GM12878 (cell line): ENCODE results near the gene GCC2. TPM values are rescaled to one million over a fixed set of nuclear protein-coding genes. Genes with fewer than 3 reads are reported as not detected.
A peak's percentile ranks its signal among the peaks of the same experiment; 100 is the strongest.

Experiments
- ASH2L ChIP-seq: fragments of 300-600, 200-600 bp; sonication (generic); IDR thresholded peaks from 2 replicates; pipeline ENCODE4 v1.6.1; 2017; ENCODE audit warnings: low read depth, mild to moderate bottlenecking, borderline replicate concordance
- ATF7 ChIP-seq: fragments of 450-650 bp; IDR thresholded peaks from 2 replicates; pipeline ENCODE4 v1.6.1; 2016; ENCODE audit warnings: low read depth, mild to moderate bottlenecking
- BCLAF1 ChIP-seq: fragments of 450-650 bp; IDR thresholded peaks from 2 replicates; pipeline ENCODE4 v1.6.1; 2017; ENCODE audit warnings: antibody characterized with exemption, mild to moderate bottlenecking, moderate library complexity
- CHD4 ChIP-seq: fragments of 200-600 bp; sonication (generic); IDR thresholded peaks from 2 replicates; pipeline ENCODE4 v1.6.1; 2016; ENCODE audit warnings: mild to moderate bottlenecking
- CUX1 ChIP-seq: IDR thresholded peaks from 2 replicates; pipeline ENCODE4 v1.6.1; 2012; ENCODE audit warnings: improper control_type of control experiment, low read depth, low read length; ENCODE audit not compliant: insufficient replicate concordance
- DPF2 ChIP-seq: fragments of 450-650 bp; IDR thresholded peaks from 2 replicates; pipeline ENCODE4 v1.6.1; 2017; ENCODE audit warnings: mild to moderate bottlenecking
- FOXK2 ChIP-seq: fragments of 450-650 bp; IDR thresholded peaks from 2 replicates; pipeline ENCODE4 v1.6.1; 2017; ENCODE audit warnings: mild to moderate bottlenecking, moderate library complexity
- HDGF ChIP-seq: fragments of 450-650 bp; IDR thresholded peaks from 2 replicates; pipeline ENCODE4 v1.6.1; 2016; ENCODE audit warnings: antibody characterized with exemption
- MXI1 ChIP-seq: fragments of 150-350 bp; IDR thresholded peaks from 2 replicates; pipeline ENCODE4 v1.6.1; 2011; ENCODE audit warnings: low read depth, mild to moderate bottlenecking, inconsistent platforms, low read length, improper control_type of control experiment
- NBN ChIP-seq: fragments of 450-650 bp; IDR thresholded peaks from 2 replicates; pipeline ENCODE4 v1.6.1; 2016
- NFIC ChIP-seq: IDR thresholded peaks from 2 replicates; pipeline ENCODE4 v1.6.1; 2012; ENCODE audit warnings: low read depth, mild to moderate bottlenecking, inconsistent platforms, low read length, moderate library complexity
- PAX8 ChIP-seq: fragments of 450-650 bp; IDR thresholded peaks from 2 replicates; pipeline ENCODE4 v1.6.1; 2017; ENCODE audit warnings: mild to moderate bottlenecking, moderate library complexity
- SMAD1 ChIP-seq: fragments of 450-650 bp; IDR thresholded peaks from 2 replicates; pipeline ENCODE4 v1.6.1; 2018; ENCODE audit warnings: mild to moderate bottlenecking, low read depth; ENCODE audit not compliant: partially characterized antibody
- STAT3 ChIP-seq: IDR thresholded peaks from 2 replicates; pipeline ENCODE4 v1.6.1; 2011; ENCODE audit warnings: low read depth, low read length, improper control_type of control experiment
- SUZ12 ChIP-seq: fragments of 200-600 bp; sonication (generic); IDR thresholded peaks from one replicate; pipeline ENCODE4 v1.6.1; 2018; ENCODE audit warnings: antibody characterized with exemption, mild to moderate bottlenecking; ENCODE audit not compliant: unreplicated experiment
- TCF12 ChIP-seq: IDR thresholded peaks from 2 replicates; pipeline ENCODE4 v1.6.1; 2011; ENCODE audit warnings: low read depth, mild to moderate bottlenecking, low read length
- WRNIP1 ChIP-seq: IDR thresholded peaks from 2 replicates; pipeline ENCODE4 v1.6.1; 2011; ENCODE audit warnings: low read depth, low read length, improper control_type of control experiment, borderline replicate concordance
- YBX1 ChIP-seq: fragments of 450-650 bp; IDR thresholded peaks from 2 replicates; pipeline ENCODE4 v1.6.1; 2016; ENCODE audit warnings: antibody characterized with exemption
- ZNF24 ChIP-seq: fragments of 450-650 bp; IDR thresholded peaks from 2 replicates; pipeline ENCODE4 v1.6.1; 2017; ENCODE audit warnings: antibody characterized with exemption, mild to moderate bottlenecking
- ZNF687 ChIP-seq: fragments of 450-650 bp; IDR thresholded peaks from 2 replicates; pipeline ENCODE4 v1.6.1; 2017; ENCODE audit warnings: mild to moderate bottlenecking, moderate library complexity
- ZZZ3 ChIP-seq: IDR thresholded peaks from 2 replicates; pipeline ENCODE4 v1.6.1; 2011; ENCODE audit warnings: low read depth; ENCODE audit not compliant: control insufficient read depth, insufficient read length
- polyA plus RNA-seq, 11 experiments: library from polyadenylated mRNA; depleted of rRNA in 4 of 11; unstranded in 6 of 11; stranded (reverse) in 5 of 11; fragments of >200 nt; fragmentation: Nextera tagmentation in 4 of 11; fragmentation: Illumina TruSeq in 1 of 11; extraction: Ambion mirVana in 4 of 11; extraction: Trizol in 1 of 11; gene quantifications; 1 replicate in 1 of 11; 2 replicates in 10 of 11; pipeline versions ENCODE4 v1.2.1 to v1.2.3, GENCODE V29; 2011 to 2016; ENCODE audit warnings: inconsistent platforms in 2 of 11, missing spikeins in 2 of 11, low read depth in 1 of 11
- total RNA-seq, 4 experiments: library from RNA; depleted of rRNA in 3 of 4; stranded (reverse); fragments of >200 nt in 3 of 4; fragmentation: Illumina TruSeq in 1 of 4; extraction: Trizol in 1 of 4; gene quantifications; 2 replicates each; pipeline versions ENCODE4 v1.2.1 to v1.2.3, GENCODE V29; 2013 to 2021

GCC2 gene
- total and polyA plus RNA-seq, 10 of the 15 experiments (the other 5 are each of a cell fraction or from before 2014, with no cell fraction given) = 11.8 to 35.5 (median 25.4) TPM

- TF ChIP-seq NFIC = peak; percentile 74
- no peak for TF ChIP-seq MXI1
- no peak for TF ChIP-seq CHD4
- TF ChIP-seq SUZ12 = no peak
- no peak for TF ChIP-seq ASH2L
- no peak for TF ChIP-seq STAT3
- TF ChIP-seq NBN = peak; percentile 68; the same call in 1 of the 2 replicates
- TF ChIP-seq ZNF24 = no peak
- TF ChIP-seq ZNF687 = no peak
- TF ChIP-seq WRNIP1 = no peak
- TF ChIP-seq DPF2 = no peak
- TF ChIP-seq ZZZ3 = no peak
- no peak for TF ChIP-seq SMAD1
- TF ChIP-seq YBX1 = no peak
- no peak for TF ChIP-seq BCLAF1
- TF ChIP-seq PAX8 = no peak
- no peak for TF ChIP-seq HDGF
- peak; percentile 69 for TF ChIP-seq ATF7
- no peak for TF ChIP-seq FOXK2
- no peak for TF ChIP-seq TCF12
- TF ChIP-seq CUX1 = no peak
These were observed 11.5 kb downstream of the GCC2 start (continued) for GRCh38 chr2:108460345-108461037.
